Measurements from ENCODE around the gene APBA2.

Gene APBA2

GRCh38 chr15:28903555-28903954 is 17.8 kb downstream of the APBA2 start:
- peak; percentile 27 for DNase-seq (ENCODE audit: low read depth)
- no peak overlapping the region for H3K4me3 ChIP-seq (ENCODE audit: low read depth, low read length)
- no peak for TF ChIP-seq MYC (IDR thresholded peaks at IDR 0.05; ENCODE audit: low read depth, low read length)
- TF ChIP-seq MAX (IDR thresholded peaks at IDR 0.05; ENCODE audit: low read depth, low read length), result no peak

GRCh38 chr15:28904003-28904402 is 18.2 kb downstream of the APBA2 start:
- H3K4me3 ChIP-seq (ENCODE audit: low read depth, low read length), result no peak overlapping the region
- no peak for DNase-seq (ENCODE audit: low read depth)
- TF ChIP-seq MYC (IDR thresholded peaks at IDR 0.05; ENCODE audit: low read depth, low read length), result no peak
- TF ChIP-seq MAX (IDR thresholded peaks at IDR 0.05; ENCODE audit: low read depth, low read length), result no peak
- no peak for TF ChIP-seq CTCF (IDR thresholded peaks at IDR 0.05; ENCODE audit: low read depth, low read length)
- TF ChIP-seq POLR2A (IDR thresholded peaks at IDR 0.05; ENCODE audit: extremely low read depth, insufficient read length), result no peak

GRCh38 chr15:28904541-28905315 is 19.0 kb downstream of the APBA2 start:
- H3K4me3 ChIP-seq (ENCODE audit: low read depth, low read length), result no peak overlapping the region
- no peak for TF ChIP-seq MAX (IDR thresholded peaks at IDR 0.05; ENCODE audit: low read depth, low read length)
- no peak for TF ChIP-seq POLR2A (IDR thresholded peaks at IDR 0.05; ENCODE audit: extremely low read depth, insufficient read length)
- no peak for TF ChIP-seq MYC (IDR thresholded peaks at IDR 0.05; ENCODE audit: low read depth, low read length)
- no peak for TF ChIP-seq CTCF (IDR thresholded peaks at IDR 0.05; ENCODE audit: low read depth, low read length)
- no peak for DNase-seq (ENCODE audit: low read depth)

- H3K4me3 ChIP-seq (ENCODE audit: low read depth, low read length), result no peak overlapping the region
- no peak for TF ChIP-seq CTCF (IDR thresholded peaks at IDR 0.05; ENCODE audit: low read depth, low read length)
- TF ChIP-seq MYC (IDR thresholded peaks at IDR 0.05; ENCODE audit: low read depth, low read length), result no peak
- no peak for TF ChIP-seq POLR2A (IDR thresholded peaks at IDR 0.05; ENCODE audit: extremely low read depth, insufficient read length)
- no peak for TF ChIP-seq MAX (IDR thresholded peaks at IDR 0.05; ENCODE audit: low read depth, low read length)
- DNase-seq (ENCODE audit: low read depth), result no peak
Observed at GRCh38 chr15:28907338-28907960, 21.7 kb downstream of the APBA2 start.

- DNase-seq (ENCODE audit: low read depth), result no peak
- TF ChIP-seq POLR2A (IDR thresholded peaks at IDR 0.05; ENCODE audit: extremely low read depth, insufficient read length), result no peak
- TF ChIP-seq MAX (IDR thresholded peaks at IDR 0.05; ENCODE audit: low read depth, low read length), result no peak
- TF ChIP-seq MYC (IDR thresholded peaks at IDR 0.05; ENCODE audit: low read depth, low read length), result no peak
- TF ChIP-seq CTCF (IDR thresholded peaks at IDR 0.05; ENCODE audit: low read depth, low read length), result no peak
- H3K4me3 ChIP-seq (ENCODE audit: low read depth, low read length), result no peak overlapping the region
Observed at GRCh38 chr15:28909958-28910500, 24.3 kb downstream of the APBA2 start.

All from NB4 (cell line).